ENCODE results near the gene MT1A. TPM values are rescaled to one million over a fixed set of nuclear protein-coding genes. Genes with fewer than 3 reads are reported as not detected.

Gene MT1A
- total RNA-seq, 1 donor from 2014 or later, result not detected

DNA sequence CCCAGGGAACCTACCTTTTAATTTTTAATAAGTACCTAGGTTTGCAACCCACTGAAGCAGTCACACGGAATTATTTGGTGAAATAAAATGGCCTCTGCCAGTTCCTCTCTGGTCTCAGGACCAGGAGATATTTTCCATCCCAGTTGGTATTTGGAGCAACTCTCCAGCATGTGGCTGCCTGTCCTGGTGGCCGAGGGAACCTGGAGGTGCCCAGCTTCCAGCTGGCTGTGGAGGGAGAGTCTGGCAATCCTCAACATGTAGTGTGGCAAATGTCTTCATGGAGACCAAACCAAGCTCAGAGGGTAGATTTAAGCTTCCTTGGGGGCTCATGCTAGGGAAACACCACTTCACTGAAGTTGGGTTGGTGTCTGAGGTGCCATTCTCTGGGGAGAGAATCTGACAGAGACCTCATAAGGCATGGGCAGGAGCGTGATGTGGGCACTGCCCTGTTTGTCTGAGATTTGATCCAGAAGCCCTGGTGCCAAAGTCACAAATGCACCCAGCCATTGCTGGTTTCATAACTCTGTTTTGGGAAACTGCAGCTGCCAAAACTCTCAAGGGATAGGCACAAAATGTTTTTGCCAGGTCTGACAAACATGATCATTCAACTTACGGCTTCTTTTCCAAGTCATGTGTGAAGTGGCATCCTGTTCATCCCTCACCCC is 46.6 kb downstream of the MT1A start:
- peaks cover 5% of the 10 kb centered on the region for H3K9me3 Mint-ChIP-seq
- H3K27me3 Mint-ChIP-seq (ENCODE audit: low read depth), result peaks cover 6% of the 10 kb centered on the region

DNA sequence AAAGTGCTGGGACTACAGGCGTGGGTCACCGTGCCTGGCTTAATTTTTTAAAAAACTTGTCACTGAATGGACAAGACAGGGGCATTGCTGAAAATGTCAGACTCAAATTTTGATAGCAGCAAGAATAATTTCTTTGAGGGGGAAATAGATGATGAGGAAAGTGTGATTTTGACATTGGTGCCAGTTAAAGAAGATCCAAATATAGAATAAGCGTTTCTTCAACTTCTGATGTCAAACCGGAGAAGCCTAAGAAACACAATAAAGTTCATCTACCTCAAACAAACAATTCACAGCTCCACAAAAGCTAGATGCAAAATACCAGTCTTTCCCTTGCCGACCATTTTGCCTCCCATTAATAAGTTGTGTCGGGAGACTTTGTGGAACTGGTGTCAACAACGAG is 48.3 kb downstream of the MT1A start:
- TF ChIP-seq, protein P1, sequence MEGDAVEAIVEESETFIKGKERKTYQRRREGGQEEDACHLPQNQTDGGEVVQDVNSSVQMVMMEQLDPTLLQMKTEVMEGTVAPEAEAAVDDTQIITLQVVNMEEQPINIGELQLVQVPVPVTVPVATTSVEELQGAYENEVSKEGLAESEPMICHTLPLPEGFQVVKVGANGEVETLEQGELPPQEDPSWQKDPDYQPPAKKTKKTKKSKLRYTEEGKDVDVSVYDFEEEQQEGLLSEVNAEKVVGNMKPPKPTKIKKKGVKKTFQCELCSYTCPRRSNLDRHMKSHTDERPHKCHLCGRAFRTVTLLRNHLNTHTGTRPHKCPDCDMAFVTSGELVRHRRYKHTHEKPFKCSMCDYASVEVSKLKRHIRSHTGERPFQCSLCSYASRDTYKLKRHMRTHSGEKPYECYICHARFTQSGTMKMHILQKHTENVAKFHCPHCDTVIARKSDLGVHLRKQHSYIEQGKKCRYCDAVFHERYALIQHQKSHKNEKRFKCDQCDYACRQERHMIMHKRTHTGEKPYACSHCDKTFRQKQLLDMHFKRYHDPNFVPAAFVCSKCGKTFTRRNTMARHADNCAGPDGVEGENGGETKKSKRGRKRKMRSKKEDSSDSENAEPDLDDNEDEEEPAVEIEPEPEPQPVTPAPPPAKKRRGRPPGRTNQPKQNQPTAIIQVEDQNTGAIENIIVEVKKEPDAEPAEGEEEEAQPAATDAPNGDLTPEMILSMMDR (conservative IDR thresholded peaks at IDR 0.05), result no peak
- DNase-seq (ENCODE audit: low read depth, low spot score), result no peak
- Mint-ChIP-seq H3K9me3 (peaks cover 8% of the 10 kb centered on the region), H3K4me1 (peaks cover 6% of the 10 kb centered on the region), H3K27me3 (ENCODE audit: low read depth) (peaks cover 10% of the 10 kb centered on the region), H3K36me3 (ENCODE audit: low read depth) (no peaks in the 10 kb centered on the region), H3K4me3 (no peak overlapping the region), H3K27ac (ENCODE audit: unreplicated experiment) (no peak overlapping the region)

More for the DNA sequence above, 46.6 kb downstream of the MT1A start:
- H3K4me1 Mint-ChIP-seq, result peaks cover 17% of the 10 kb centered on the region
- no peak for DNase-seq (ENCODE audit: low read depth, low spot score)
- no peak overlapping the region for H3K27ac Mint-ChIP-seq (ENCODE audit: unreplicated experiment)
- TF ChIP-seq, protein P1 (conservative IDR thresholded peaks at IDR 0.05), result no peak
- H3K36me3 Mint-ChIP-seq (ENCODE audit: low read depth), result no peaks in the 10 kb centered on the region
- no peak overlapping the region for H3K4me3 Mint-ChIP-seq

DNA sequence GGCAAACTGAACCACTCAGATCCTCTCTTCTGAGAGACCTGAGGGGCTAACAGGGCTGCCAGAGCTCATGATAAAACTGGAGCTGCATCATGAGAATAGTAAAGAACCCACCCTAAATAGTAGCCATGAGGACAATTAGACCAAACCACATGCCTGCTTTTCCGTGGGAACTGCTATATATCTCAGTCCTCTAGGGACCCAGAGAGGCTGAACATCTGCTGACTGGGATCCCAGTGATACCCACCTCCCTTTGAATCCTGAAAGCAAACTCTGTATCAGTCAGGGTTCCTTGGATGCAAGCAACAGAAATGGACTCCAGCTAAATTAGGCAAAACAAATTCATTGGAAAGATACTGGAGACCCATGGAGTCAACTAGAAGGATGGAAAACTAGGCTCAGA is 50.3 kb downstream of the MT1A start:
- no peak overlapping the region for H3K4me3 Mint-ChIP-seq
- H3K27me3 Mint-ChIP-seq (ENCODE audit: low read depth), result peaks cover 9% of the 10 kb centered on the region
- H3K9me3 Mint-ChIP-seq, result peaks cover 8% of the 10 kb centered on the region
- no peaks in the 10 kb centered on the region for H3K36me3 Mint-ChIP-seq (ENCODE audit: low read depth)
- DNase-seq (ENCODE audit: low read depth, low spot score), result no peak
- TF ChIP-seq, protein P1 (conservative IDR thresholded peaks at IDR 0.05), result no peak
- H3K27ac Mint-ChIP-seq (ENCODE audit: unreplicated experiment), result no peak overlapping the region
- H3K4me1 Mint-ChIP-seq, result peaks cover 3% of the 10 kb centered on the region

DNA sequence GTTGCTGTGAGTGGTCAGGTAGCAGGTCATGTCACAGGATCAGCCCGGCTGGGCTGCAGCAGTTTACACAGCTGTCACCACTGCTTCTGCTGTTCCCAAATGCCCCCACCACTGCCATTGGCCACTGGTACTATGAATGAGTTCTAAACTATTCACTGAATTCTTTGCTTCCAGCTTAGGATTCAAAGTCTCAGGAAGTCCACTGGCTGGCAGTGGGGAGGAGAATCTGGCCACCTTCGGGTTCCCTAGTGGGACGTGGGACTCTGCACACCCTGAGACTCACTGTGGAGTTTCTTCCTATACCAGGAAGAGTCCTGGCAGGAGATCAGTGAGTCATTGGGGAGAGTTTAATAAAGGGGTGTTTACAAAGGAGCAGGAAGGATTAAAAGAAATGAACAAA is 50.7 kb downstream of the MT1A start:
- DNase-seq (ENCODE audit: low read depth, low spot score), result no peak
- Mint-ChIP-seq H3K4me1 (peaks cover 3% of the 10 kb centered on the region), H3K9me3 (peaks cover 8% of the 10 kb centered on the region), H3K27ac (ENCODE audit: unreplicated experiment) (no peak overlapping the region), H3K4me3 (no peak overlapping the region), H3K27me3 (ENCODE audit: low read depth) (peaks cover 9% of the 10 kb centered on the region), H3K36me3 (ENCODE audit: low read depth) (no peaks in the 10 kb centered on the region)
- TF ChIP-seq, protein P1 (conservative IDR thresholded peaks at IDR 0.05), result no peak

Other genes with a start within 250 kb of the MT1A start
- gene AMFR, start 213.1 kb upstream of the MT1A start, total RNA-seq, result 64.7 and 66.4 TPM in 2 replicates
- gene NUDT21, start 187.3 kb upstream of the MT1A start, total RNA-seq, result 232 and 239 TPM in 2 replicates
- 52.9 and 55.4 TPM in 2 replicates for gene OGFOD1, start 187.1 kb upstream of the MT1A start, total RNA-seq
- gene BBS2, start 118.6 kb upstream of the MT1A start, total RNA-seq, result 44.9 and 48.6 TPM in 2 replicates
- not detected in 2 replicates for gene MT4, start 73.6 kb upstream of the MT1A start, total RNA-seq
- gene MT3, start 49.1 kb upstream of the MT1A start, total RNA-seq, result not detected in 2 replicates
- 11.6 and 13.8 TPM in 2 replicates for gene MT2A, start 30.1 kb upstream of the MT1A start, total RNA-seq
- 0.49 and 0.59 TPM in 2 replicates for gene MT1E, start 12.9 kb upstream of the MT1A start, total RNA-seq
- not detected in 2 replicates for gene MT1M, start 6.0 kb upstream of the MT1A start, total RNA-seq
- gene MT1B, start 13.2 kb downstream of the MT1A start, total RNA-seq, result not detected in 2 replicates
- 1.5 and 2.4 TPM in 2 replicates for gene MT1F, start 19.3 kb downstream of the MT1A start, total RNA-seq
- gene MT1G, start 29.4 kb downstream of the MT1A start, total RNA-seq, result not detected in 2 replicates
- gene MT1H, start 31.1 kb downstream of the MT1A start, total RNA-seq, result not detected in 2 replicates
- 13.2 and 18.8 TPM in 2 replicates for gene MT1X, start 43.8 kb downstream of the MT1A start, total RNA-seq
- gene NUP93, start 91.5 kb downstream of the MT1A start, total RNA-seq, result 151 and 152 TPM in 2 replicates
- gene SLC12A3, start 226.5 kb downstream of the MT1A start, total RNA-seq, result not detected in 2 replicates